ENCODE data around the gene CASR.

CASR gene

GRCh38 chr3:122213650-122214049, 30.2 kb downstream of the CASR start:
- DNase-seq (ENCODE audit: low read depth in 1 of 2, low spot score in 1 of 2), result no peak

- no peak for DNase-seq (ENCODE audit: low read depth in 1 of 2, low spot score in 1 of 2)
Measured at GRCh38 chr3:122214711-122215110, 31.2 kb downstream of the CASR start.

DNA sequence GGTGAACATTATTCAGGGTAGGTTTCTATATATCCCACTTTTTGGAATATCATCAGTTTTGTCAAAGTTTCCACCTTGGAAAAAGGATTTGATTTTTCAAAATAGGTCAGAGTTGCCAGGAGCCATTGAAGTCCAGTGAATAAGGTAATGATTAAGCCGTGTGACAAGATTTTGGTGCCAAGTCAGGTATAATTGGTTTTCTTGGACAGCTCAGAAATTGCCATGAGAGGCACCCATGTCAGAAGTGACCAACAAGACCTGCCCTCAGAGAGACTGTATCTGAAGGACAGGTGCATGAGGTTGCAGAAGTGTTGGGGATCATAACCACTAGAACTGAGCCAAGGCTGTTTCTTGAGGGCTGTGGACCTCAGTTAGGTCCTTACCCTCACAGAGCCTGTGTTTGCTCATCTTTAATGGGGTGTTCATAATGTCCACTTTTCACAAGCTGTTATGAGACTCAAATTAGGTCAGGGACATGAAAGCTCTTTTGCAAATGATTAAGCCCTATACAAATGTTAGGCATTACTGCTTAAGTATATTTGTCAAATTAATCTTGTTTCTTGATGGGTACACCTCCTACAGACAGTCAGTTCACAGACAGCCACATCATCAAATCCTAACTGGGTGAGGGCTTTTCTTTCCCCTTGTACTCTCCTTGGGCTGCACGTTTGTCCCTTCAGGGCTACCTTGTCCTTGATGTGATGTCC, 32.3 kb downstream of the CASR start:
- DNase-seq (ENCODE audit: low read depth in 1 of 2, low spot score in 1 of 2), result no peak

GRCh38 chr3:122217901-122218300, 34.4 kb downstream of the CASR start:
- DNase-seq (ENCODE audit: low read depth in 1 of 2, low spot score in 1 of 2), result no peak

DNA sequence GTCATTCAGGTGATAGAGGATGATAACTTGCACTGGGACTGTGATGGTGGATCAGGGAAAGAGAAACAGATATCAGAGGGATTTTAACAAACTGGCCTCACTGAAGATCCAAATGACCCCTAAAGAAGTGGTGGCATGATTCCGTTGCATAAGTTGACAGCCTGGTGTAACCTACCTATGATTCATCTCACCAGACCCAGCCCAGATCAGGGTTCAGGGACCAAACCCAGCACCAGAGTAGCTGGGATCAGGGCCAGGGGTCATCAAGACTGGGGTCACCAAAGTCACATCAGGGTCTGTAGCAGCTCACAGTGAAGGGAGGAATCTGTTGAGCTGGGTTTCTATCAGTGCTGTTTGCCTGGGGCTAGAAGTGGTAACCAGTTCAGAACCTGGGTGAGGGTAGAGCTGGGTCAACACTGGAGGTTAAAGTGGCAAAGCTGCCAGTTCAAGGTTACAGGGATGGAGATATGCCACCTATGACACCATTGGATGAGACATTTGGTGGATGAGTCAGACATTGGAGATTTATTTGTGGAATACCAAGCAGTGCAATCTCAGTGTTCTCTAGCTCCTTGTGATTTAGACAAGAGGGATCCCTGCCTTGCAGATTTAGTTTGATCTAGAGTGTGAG, 35.9 kb downstream of the CASR start:
- no peak for DNase-seq (ENCODE audit: low read depth in 1 of 2, low spot score in 1 of 2)

DNA sequence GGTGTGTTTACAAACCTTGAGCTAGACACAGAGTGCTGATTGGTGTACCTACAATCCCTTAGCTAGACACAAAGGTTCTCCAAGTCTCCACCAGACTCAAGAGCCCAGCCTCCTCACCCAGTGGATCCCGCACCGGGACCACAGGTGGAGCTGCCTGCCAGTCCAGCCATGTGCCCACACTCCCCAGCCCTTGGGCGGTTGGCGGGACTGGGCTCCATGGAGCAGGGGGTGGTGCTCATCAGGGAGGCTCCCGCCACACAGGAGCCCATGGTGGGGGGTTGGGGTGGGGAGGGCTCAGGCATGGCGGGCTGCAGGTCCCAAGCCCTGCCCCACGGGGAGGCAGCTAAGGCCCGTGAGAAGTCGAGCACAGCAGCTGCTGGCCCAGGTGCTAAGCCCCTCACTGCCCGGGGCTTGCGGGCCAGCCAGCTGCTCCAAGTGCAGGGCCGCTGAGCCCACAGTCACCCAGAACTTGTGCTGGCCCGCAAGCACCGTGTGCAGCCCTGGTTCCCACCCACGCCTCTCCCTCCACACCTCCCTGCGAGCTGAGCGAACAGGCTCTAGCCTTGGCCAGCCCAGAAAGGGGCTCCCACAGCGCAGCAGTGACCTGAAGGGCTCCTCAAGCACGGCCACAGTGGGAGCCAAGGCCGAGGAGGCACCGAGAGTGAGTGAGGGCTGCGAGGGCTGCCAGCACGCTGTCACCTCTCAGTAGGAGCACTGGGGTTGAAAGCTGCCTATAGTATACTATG, 43.7 kb downstream of the CASR start:
- no peak for DNase-seq (ENCODE audit: low read depth in 1 of 2, low spot score in 1 of 2)

DNA sequence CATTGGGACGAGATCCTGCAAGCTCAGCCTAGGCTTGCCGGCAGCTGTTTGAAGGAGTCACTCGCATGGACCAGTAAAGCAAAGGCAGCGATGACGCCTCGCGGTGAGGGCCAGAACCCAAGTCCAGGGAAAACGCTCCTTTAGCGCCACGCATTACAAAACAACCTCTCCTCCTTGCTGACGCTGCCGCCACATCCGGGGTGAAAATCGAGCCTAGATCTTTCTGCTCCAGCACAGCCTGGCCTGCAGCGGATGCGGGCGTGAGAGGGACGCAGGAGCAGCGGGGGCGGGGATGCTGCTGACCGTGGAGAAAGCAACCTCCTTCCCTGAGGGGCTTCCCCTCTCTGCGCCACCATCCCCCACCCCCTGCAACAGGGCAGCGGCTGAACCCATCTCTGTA, 46.7 kb downstream of the CASR start:
- no peak for DNase-seq (ENCODE audit: low read depth in 1 of 2, low spot score in 1 of 2)

DNA sequence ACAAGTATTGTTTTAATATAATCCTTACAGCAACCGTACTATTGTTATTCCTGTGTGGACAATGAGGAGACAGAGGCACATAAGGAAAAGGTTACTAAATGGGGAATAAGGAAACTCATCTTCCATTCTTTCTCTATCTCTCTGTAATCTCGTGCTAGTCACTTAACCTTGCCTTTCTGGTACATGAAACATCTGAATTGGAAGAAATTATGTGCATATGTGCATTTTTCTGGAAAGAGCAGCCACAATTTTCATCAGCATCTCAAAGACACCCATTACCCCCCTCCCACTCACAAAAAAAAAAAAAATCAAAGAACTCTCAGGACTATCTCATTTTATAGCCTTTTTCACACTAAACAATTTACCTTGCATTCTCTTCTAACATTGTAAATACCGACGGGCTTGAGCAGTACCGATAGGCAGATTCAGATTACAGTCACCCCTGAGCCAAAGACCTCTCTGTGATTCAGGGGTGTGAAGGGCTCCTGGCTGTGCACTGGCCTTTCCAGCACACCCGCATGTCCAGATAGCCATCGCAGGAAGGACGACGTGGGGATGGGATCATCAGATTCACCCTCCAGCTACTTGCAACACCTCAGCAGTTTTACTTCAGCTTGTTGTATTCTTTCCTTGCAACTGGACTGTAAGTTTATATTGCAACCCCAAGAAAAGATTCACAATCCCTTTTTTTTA, 48.1 kb downstream of the CASR start:
- DNase-seq (ENCODE audit: low read depth in 1 of 2, low spot score in 1 of 2), result no peak

DNA sequence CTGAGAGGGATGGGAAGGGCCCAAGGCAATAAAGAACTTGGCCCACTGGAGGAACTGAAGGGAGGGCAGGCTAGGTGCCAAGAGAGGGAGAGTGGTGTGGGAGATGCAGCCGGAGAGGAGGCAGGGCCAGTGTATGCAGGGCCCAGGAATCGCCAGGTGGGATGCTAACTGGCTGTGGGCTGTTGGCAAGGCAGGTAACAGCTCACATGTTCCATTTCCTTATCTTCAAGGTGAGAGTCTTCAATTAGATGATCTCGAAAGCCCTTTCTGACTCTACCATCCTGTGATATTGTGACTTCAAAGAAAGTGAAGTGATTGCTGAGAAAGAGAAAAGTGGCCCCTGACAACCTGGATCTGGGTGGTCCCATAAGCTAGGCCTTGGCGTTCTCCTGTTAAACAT, 49.0 kb downstream of the CASR start:
- DNase-seq (ENCODE audit: low read depth in 1 of 2, low spot score in 1 of 2), result no peak

- DNase-seq (ENCODE audit: low read depth in 1 of 2, low spot score in 1 of 2), result no peak
Measured at GRCh38 chr3:122233101-122233952, 49.9 kb downstream of the CASR start.

GRCh38 chr3:122234117-122234516, 50.6 kb downstream of the CASR start:
- no peak for DNase-seq (ENCODE audit: low read depth in 1 of 2, low spot score in 1 of 2)

GRCh38 chr3:122235147-122235546, 51.7 kb downstream of the CASR start:
- no peak for DNase-seq (ENCODE audit: low read depth in 1 of 2, low spot score in 1 of 2)

GRCh38 chr3:122239112-122239511, 55.6 kb downstream of the CASR start:
- no peak for DNase-seq (ENCODE audit: low read depth in 1 of 2, low spot score in 1 of 2)

DNA sequence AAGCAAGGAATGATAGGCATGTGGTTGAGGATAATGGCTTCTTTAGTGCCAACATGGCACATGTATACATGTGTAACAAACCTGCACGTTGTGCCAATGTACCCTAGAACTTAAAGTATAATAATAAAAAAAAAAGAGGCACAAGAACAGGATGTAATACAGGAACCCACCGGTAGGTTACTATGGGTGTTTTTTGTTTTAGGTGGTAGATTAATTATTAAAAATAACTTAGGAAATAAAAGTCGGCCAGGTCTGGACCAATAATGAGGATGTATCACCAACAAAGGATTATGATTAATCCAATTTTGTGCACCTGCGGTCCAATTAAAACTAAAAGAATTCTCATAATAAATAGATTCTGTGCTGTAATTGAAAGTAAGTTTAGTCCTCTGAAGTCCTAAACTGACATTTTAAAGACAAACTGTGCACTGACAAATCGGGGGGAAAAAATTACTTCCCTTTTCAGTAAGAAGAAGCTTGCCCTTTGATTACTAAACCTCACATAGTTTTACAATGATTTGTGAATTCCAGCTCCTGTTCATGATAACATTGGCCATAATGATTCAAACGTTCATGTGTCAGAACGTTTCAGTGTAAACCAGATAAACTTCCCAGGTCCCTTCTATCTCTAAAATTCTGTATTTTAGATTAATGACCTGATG, 62.2 kb downstream of the CASR start:
- DNase-seq (ENCODE audit: low read depth in 1 of 2, low spot score in 1 of 2), result no peak

GRCh38 chr3:122246199-122246598, 62.7 kb downstream of the CASR start:
- DNase-seq (ENCODE audit: low read depth in 1 of 2, low spot score in 1 of 2), result no peak

DNA sequence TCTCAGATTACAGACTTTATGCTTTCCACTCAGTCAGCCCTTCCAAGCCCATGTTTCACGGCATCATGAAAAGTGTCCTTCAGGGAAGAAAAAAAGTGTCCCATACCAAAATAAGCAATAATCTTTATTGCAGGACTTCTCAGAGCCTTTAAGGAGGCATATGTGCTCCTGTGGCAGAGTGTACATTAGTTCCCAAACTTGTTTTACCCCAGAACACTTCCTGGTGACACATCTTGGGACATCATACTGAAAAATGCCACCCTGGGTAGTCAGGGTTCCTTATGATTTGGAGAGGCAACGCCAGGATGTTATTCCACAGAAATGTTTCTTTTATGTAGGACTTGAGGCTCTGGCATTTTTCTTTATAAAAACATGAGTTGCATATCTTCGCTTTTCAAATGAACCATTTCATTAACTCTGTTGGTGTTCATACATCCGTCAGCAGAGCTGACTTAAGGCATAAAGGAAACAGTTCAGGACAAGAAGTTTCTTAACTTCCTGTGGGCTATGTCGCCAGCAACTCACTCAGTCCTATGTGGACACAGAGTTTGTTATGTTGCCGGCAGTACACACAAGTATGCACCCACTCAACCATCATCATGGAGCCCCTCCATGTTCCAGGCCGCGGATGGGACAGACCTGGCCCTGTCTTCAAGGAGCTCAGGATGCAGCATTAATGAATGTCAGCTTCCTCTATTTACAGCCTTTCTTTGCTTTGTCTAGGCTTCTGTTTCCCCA, 63.8 kb downstream of the CASR start:
- DNase-seq (ENCODE audit: low read depth in 1 of 2, low spot score in 1 of 2), result no peak

GRCh38 chr3:122247825-122248185, 64.3 kb downstream of the CASR start:
- no peak for DNase-seq (ENCODE audit: low read depth in 1 of 2, low spot score in 1 of 2)

GRCh38 chr3:122251428-122251827, 68.0 kb downstream of the CASR start:
- no peak for DNase-seq (ENCODE audit: low read depth in 1 of 2, low spot score in 1 of 2)

GRCh38 chr3:122253581-122253980, 70.1 kb downstream of the CASR start:
- no peak for DNase-seq (ENCODE audit: low read depth in 1 of 2, low spot score in 1 of 2)
